IMR-90 (cell line): ENCODE results near the gene ADD2.

Experiments
- CEBPB ChIP-seq: IDR thresholded peaks from 2 replicates; pipeline ENCODE4 v1.6.1; 2012; ENCODE audit warnings: low read depth, low read length, improper control_type of control experiment
- FOS ChIP-seq: fragments of 150-350 bp; IDR thresholded peaks from 2 replicates; pipeline ENCODE4 v1.6.1; 2016; ENCODE audit warnings: low read depth, low read length
- POLR2A ChIP-seq: IDR thresholded peaks from 2 replicates; pipeline ENCODE4 v1.6.1; 2012; ENCODE audit warnings: mild to moderate bottlenecking, low read depth, low read length
- TF ChIP-seq, protein P1 (sequence below): conservative IDR thresholded peaks from 2 replicates; pipeline ENCODE4 v1.5.1; 2012; ENCODE audit warnings: mild to moderate bottlenecking, low read depth, low read length, improper control_type of control experiment

DNA sequence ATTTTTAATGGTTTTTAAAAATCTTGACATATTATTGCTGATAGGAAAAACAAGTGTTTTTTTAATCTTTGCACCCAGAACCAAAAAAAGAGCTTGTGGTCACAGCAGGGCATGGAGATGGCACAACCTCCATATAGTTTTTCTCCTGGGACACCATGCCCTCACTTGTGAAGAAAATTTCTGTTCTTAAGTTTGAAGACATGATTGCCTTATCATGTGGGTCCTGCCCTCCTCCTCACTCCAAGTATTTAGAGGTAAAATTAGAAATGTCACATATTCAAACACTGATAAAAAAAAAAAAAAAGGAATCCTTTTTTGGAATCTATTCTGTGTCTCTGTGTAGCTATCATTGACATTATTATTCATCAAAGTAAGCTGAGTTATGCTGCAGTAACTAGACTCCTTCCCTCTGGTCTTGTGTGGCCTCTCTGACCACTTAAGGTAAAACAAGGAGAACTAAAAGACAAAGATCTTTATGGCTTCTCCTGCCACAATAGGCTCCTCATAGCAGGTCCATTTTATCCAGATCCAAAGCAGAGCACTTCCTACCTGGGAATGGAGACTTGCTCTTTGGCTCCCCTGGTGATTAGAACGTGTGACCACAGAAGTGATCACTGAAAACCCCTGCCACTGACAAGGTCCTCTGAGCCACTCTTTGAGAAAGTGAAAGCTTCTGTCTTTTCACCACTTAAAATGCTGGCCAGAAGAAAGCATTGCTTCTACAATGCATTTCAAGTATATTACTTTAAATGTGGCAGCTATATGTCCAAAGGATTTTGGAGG lies 19.8 kb downstream of the ADD2 start:
- TF ChIP-seq, protein P1, sequence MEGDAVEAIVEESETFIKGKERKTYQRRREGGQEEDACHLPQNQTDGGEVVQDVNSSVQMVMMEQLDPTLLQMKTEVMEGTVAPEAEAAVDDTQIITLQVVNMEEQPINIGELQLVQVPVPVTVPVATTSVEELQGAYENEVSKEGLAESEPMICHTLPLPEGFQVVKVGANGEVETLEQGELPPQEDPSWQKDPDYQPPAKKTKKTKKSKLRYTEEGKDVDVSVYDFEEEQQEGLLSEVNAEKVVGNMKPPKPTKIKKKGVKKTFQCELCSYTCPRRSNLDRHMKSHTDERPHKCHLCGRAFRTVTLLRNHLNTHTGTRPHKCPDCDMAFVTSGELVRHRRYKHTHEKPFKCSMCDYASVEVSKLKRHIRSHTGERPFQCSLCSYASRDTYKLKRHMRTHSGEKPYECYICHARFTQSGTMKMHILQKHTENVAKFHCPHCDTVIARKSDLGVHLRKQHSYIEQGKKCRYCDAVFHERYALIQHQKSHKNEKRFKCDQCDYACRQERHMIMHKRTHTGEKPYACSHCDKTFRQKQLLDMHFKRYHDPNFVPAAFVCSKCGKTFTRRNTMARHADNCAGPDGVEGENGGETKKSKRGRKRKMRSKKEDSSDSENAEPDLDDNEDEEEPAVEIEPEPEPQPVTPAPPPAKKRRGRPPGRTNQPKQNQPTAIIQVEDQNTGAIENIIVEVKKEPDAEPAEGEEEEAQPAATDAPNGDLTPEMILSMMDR = no peak
- no peak for TF ChIP-seq FOS
- TF ChIP-seq CEBPB = no peak
- TF ChIP-seq POLR2A = no peak
